Measurements from ENCODE around the gene DFFB. TPM values are rescaled to one million over a fixed set of nuclear protein-coding genes. Genes with fewer than 3 reads are reported as not detected.
A peak's percentile ranks its signal among the peaks of the same experiment; 100 is the strongest.

The DFFB gene
- total and polyA plus RNA-seq, 2 of the 13 experiments (the other 11 are each of a cell fraction or from before 2014, with no cell fraction given), result 4.6 to 9.3 TPM

DNA sequence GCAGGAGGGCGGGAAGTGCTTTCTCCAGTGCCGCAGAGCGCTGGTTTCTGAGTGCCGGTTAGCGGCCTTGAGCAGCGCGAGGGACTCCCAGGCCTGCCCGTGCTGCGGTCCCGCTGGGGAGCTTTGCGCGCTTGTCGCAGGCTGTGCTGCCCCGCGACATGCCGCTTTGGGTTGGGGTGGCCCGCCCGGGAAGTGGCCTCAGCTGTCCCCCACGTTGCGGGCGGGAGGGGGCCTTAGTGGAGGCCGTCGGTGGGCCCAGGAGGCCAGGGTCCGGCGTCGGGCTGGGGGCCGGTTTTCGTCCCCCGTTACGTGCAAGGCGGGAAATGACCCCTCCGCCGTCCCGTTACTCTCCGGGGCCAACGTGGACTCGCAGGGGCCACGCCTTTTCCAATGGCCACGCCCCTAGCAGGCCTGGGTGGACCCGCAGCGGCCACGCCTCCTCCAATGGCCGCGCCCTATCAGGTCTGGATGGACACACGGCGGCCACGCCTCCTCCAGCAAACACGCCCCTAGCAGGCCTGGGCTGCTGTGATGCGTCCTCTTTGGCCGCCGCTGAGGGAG is 43.8 kb downstream of the DFFB start (continued):
- TF ChIP-seq ATF4 (CRISPR knock-in tag; IDR thresholded peaks at IDR 0.05), result no peak
- TF ChIP-seq ZNF737 (CRISPR knock-in tag; IDR thresholded peaks at IDR 0.05; ENCODE audit: borderline replicate concordance), result no peak
- TF ChIP-seq MEIS1 (CRISPR knock-in tag; IDR thresholded peaks at IDR 0.05; ENCODE audit: borderline replicate concordance), result 0 out of 2 replicates have a peak, but pooled peaks have one; percentile 44
- no peak; the same call in 1 of the 2 replicates for TF ChIP-seq ZNF782 (CRISPR knock-in tag; IDR thresholded peaks at IDR 0.05; ENCODE audit: borderline replicate concordance)
- TF ChIP-seq FIP1L1 (IDR thresholded peaks at IDR 0.05; ENCODE audit: borderline replicate concordance, insufficient read depth, low read depth, low read length), result no peak
- TF ChIP-seq IKZF1 (IDR thresholded peaks at IDR 0.05), result no peak
- no peak for TF ChIP-seq JARID2 (CRISPR knock-in tag; IDR thresholded peaks at IDR 0.05; ENCODE audit: insufficient replicate concordance)
- TF ChIP-seq ZNF512 (CRISPR knock-in tag; IDR thresholded peaks at IDR 0.05), result no peak
- no peak for TF ChIP-seq TCF12 (IDR thresholded peaks at IDR 0.05)
- peak; percentile 21; the same call in 1 of the 2 replicates for TF ChIP-seq TCF12 (CRISPR knock-in tag; IDR thresholded peaks at IDR 0.05)
- no peak for TF ChIP-seq ZNF329 (CRISPR knock-in tag; IDR thresholded peaks at IDR 0.05; ENCODE audit: low read depth)
- no peak for TF ChIP-seq ZNF775 (CRISPR knock-in tag; IDR thresholded peaks at IDR 0.05; ENCODE audit: borderline replicate concordance)
- TF ChIP-seq, protein P1, sequence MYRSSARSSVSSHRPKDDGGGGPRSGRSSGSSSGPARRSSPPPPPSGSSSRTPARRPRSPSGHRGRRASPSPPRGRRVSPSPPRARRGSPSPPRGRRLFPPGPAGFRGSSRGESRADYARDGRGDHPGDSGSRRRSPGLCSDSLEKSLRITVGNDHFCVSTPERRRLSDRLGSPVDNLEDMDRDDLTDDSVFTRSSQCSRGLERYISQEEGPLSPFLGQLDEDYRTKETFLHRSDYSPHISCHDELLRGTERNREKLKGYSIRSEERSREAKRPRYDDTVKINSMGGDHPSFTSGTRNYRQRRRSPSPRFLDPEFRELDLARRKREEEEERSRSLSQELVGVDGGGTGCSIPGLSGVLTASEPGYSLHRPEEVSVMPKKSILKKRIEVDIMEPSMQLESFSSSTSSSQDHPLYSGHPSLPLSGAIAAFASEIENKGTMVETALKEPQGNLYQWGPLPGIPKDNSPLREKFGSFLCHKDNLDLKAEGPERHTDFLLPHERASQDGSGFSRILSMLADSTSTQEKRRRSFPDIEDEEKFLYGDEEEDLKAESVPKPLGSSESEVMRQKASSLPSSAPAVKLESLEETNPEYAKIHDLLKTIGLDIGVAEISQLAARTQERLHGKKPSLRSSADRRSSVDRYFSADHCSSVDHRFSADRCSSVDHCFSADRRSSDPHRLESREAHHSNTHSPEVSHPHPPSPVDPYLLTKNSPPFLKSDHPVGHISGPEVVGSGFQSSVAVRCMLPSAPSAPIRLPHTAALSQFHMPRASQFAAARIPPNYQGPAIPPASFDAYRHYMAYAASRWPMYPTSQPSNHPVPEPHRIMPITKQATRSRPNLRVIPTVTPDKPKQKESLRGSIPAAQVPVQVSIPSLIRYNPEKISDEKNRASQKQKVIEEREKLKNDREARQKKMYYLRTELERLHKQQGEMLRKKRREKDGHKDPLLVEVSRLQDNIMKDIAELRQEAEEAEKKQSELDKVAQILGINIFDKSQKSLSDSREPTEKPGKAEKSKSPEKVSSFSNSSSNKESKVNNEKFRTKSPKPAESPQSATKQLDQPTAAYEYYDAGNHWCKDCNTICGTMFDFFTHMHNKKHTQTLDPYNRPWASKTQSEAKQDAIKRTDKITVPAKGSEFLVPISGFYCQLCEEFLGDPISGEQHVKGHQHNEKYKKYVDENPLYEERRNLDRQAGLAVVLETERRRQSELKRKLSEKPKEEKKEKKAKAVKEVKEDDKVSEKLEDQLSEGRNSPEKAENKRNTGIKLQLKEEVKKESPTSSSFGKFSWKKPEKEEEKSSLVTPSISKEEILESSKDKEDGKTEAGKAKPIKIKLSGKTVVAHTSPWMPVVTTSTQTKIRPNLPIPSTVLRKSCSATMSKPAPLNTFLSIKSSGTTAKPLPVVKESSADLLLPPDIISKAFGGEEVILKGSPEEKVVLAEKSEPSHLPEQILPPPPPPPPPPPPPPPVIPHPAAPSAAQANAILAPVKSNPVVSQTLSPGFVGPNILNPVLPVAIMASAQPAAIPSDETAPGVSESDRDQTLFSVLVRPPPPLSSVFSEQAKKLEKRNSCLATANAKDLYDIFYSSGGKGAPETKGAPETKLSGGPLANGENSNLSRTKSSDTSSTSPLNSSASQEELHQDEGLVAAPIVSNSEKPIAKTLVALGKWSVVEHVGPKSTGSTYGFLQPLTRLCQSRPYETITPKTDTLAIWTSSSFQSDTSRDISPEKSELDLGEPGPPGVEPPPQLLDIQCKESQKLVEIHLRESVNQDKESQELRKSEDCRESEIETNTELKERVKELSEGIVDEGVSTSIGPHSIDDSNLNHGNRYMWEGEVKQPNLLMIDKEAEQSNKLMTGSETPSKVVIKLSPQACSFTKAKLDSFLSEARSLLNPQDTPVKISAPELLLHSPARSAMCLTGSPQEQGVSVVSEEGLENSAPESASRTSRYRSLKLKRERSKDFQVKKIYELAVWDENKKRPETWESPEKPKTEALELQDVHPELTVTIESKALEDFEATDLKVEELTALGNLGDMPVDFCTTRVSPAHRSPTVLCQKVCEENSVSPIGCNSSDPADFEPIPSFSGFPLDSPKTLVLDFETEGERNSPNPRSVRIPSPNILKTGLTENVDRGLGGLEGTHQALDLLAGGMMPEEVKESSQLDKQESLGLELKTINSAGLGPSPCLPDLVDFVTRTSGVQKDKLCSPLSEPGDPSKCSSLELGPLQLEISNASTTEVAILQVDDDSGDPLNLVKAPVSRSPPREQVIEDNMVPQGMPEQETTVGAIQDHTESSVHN (CRISPR knock-in tag; IDR thresholded peaks at IDR 0.05), result no peak
- TF ChIP-seq BCLAF1 (IDR thresholded peaks at IDR 0.05), result no peak
- no peak for TF ChIP-seq BHLHE40 (IDR thresholded peaks at IDR 0.05; ENCODE audit: low read length)
- TF ChIP-seq MYNN (CRISPR knock-in tag; IDR thresholded peaks at IDR 0.05; ENCODE audit: low read depth), result no peak

All from HepG2 (cell line).